AML-193 (cell line): ENCODE data around the gene ST8SIA3.
"Not testable (repeated sequence)": the region's sequence is repeated elsewhere in the genome, so short reads cannot be mapped to it uniquely, and the experiment has no call there.

Source experiments
- DNase-seq, 2 experiments: peaks; one replicate each; lab custom pipeline; 2025; lab: John Stamatoyannopoulos, UW

The ST8SIA3 gene

GRCh38 chr18:57364460-57364859 is 12.1 kb downstream of the ST8SIA3 start:
- DNase-seq, result no peak

- DNase-seq, result no peak
Observed at GRCh38 chr18:57366528-57367081, 14.2 kb downstream of the ST8SIA3 start.

- DNase-seq, result no peak
Observed at GRCh38 chr18:57372444-57372843, 20.1 kb downstream of the ST8SIA3 start.

GRCh38 chr18:57373017-57373416 is 20.7 kb downstream of the ST8SIA3 start:
- no peak for DNase-seq

GRCh38 chr18:57376503-57376902 is 24.1 kb downstream of the ST8SIA3 start:
- no peak for DNase-seq

GRCh38 chr18:57389271-57389670 is 36.9 kb downstream of the ST8SIA3 start:
- no peak for DNase-seq

GRCh38 chr18:57390044-57390443 is 37.7 kb downstream of the ST8SIA3 start:
- no peak for DNase-seq

- not testable (repeated sequence) for DNase-seq
Observed at GRCh38 chr18:57394749-57395148, 42.4 kb downstream of the ST8SIA3 start.

- DNase-seq, result not testable (repeated sequence)
Observed at GRCh38 chr18:57396831-57397230, 44.5 kb downstream of the ST8SIA3 start.

GRCh38 chr18:57397440-57398132 is 45.2 kb downstream of the ST8SIA3 start:
- DNase-seq, result no peak

- no peak for DNase-seq
Observed at GRCh38 chr18:57404345-57404744, 52.0 kb downstream of the ST8SIA3 start.

- DNase-seq, result no peak
Observed at GRCh38 chr18:57409650-57410049, 57.3 kb downstream of the ST8SIA3 start.

- DNase-seq, result no peak
Observed at GRCh38 chr18:57410749-57411148, 58.4 kb downstream of the ST8SIA3 start.

GRCh38 chr18:57416542-57416941 is 64.2 kb downstream of the ST8SIA3 start:
- DNase-seq, result no peak
